ENCODE data around the gene OR1J2. TPM values are rescaled to one million over a fixed set of nuclear protein-coding genes. Genes with fewer than 3 reads are reported as not detected.
A peak's percentile ranks its signal among the peaks of the same experiment; 100 is the strongest.

Gene OR1J2, protein sequence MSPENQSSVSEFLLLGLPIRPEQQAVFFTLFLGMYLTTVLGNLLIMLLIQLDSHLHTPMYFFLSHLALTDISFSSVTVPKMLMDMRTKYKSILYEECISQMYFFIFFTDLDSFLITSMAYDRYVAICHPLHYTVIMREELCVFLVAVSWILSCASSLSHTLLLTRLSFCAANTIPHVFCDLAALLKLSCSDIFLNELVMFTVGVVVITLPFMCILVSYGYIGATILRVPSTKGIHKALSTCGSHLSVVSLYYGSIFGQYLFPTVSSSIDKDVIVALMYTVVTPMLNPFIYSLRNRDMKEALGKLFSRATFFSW
- total RNA-seq, result not detected

- intact Hi-C loops (cut with DNase I), result no loop called here
- no peak for DNase-seq (ENCODE audit: extremely low spot score in 2 of 2)
- no peak within 1 kb of the TSS for H3K27ac ChIP-seq
- no peaks in the 10 kb centered on the region for H3K4me1 ChIP-seq
- no peak within 1 kb of the TSS for H3K4me3 ChIP-seq
- TF ChIP-seq, protein P1, sequence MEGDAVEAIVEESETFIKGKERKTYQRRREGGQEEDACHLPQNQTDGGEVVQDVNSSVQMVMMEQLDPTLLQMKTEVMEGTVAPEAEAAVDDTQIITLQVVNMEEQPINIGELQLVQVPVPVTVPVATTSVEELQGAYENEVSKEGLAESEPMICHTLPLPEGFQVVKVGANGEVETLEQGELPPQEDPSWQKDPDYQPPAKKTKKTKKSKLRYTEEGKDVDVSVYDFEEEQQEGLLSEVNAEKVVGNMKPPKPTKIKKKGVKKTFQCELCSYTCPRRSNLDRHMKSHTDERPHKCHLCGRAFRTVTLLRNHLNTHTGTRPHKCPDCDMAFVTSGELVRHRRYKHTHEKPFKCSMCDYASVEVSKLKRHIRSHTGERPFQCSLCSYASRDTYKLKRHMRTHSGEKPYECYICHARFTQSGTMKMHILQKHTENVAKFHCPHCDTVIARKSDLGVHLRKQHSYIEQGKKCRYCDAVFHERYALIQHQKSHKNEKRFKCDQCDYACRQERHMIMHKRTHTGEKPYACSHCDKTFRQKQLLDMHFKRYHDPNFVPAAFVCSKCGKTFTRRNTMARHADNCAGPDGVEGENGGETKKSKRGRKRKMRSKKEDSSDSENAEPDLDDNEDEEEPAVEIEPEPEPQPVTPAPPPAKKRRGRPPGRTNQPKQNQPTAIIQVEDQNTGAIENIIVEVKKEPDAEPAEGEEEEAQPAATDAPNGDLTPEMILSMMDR (IDR thresholded peaks at IDR 0.05), result no peak
- no peak for TF ChIP-seq POLR2A (IDR thresholded peaks at IDR 0.05)
- no peak for TF ChIP-seq POLR2AphosphoS5 (IDR thresholded peaks at IDR 0.05; ENCODE audit: insufficient read depth in 1 of 2, low read depth in 1 of 2)
- no peaks in the 10 kb centered on the region for H3K36me3 ChIP-seq
- no peaks in the 10 kb centered on the region for H3K27me3 ChIP-seq
- H3K9me3 ChIP-seq, result no peaks in the 10 kb centered on the region
Measured at GRCh38 chr9:122510502-122510901, at the start of gene OR1J2. OR1J2 (plus strand) TSS chr9:122510802; CDS start chr9:122510802, 0 bp downstream.

DNA sequence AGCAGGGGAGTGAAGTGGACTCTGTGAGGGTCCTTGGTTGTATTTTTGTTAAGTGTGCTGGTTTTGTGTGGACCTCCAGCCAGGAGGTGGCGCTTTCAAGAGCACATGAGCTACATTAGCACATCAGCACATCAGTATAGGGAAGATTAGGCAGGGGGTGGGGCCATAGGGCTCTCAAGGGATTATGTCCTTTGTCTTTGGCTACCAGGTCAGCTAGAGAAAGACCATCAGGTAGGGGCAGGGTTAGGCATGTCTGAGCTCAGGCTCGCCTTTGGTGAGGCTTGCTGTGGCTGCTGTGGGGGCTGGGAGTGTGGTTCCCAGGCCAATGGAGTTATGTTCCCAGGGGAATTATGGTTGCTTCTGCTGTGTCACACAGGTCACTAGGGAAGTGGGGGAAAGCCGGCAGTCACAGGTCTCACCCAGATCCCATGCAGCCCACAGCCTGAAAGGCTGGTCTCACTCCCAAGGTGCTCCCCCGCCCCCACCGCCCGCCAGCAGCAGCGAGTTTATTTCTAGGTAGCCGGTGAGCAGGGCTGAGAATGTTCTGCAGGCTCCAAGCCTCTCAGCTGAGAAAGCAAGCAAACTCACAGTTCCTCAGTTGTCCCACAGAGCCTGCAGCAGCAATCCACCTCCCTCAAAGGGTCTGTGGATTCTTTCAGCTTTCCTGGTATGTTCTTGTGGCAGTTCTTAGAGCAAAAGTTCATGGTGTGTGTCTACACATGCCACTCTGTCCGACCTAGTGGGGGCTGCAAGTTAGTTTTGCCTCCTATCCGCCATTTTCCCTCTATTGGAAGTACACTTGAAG is 46.6 kb upstream of the OR1J2 start:
- DNase-seq (ENCODE audit: extremely low spot score in 2 of 2), result no peak
- Histone ChIP-seq H3K4me1 (peaks cover 11% of the 10 kb centered on the region), H3K36me3 (no peaks in the 10 kb centered on the region), H3K27me3 (no peaks in the 10 kb centered on the region), H3K4me3 (peak overlapping the region; percentile 33 to 37), H3K9me3 (no peaks in the 10 kb centered on the region), H3K27ac (no peak overlapping the region)
- TF ChIP-seq POLR2AphosphoS5 (IDR thresholded peaks at IDR 0.05; ENCODE audit: insufficient read depth in 1 of 2, low read depth in 1 of 2), result no peak
- intact Hi-C loops (cut with DNase I), result loop anchor here (10.0 kb wide), 1 partner anchor 341 kb away; the partner anchor contains the start of gene OR1K1

DNA sequence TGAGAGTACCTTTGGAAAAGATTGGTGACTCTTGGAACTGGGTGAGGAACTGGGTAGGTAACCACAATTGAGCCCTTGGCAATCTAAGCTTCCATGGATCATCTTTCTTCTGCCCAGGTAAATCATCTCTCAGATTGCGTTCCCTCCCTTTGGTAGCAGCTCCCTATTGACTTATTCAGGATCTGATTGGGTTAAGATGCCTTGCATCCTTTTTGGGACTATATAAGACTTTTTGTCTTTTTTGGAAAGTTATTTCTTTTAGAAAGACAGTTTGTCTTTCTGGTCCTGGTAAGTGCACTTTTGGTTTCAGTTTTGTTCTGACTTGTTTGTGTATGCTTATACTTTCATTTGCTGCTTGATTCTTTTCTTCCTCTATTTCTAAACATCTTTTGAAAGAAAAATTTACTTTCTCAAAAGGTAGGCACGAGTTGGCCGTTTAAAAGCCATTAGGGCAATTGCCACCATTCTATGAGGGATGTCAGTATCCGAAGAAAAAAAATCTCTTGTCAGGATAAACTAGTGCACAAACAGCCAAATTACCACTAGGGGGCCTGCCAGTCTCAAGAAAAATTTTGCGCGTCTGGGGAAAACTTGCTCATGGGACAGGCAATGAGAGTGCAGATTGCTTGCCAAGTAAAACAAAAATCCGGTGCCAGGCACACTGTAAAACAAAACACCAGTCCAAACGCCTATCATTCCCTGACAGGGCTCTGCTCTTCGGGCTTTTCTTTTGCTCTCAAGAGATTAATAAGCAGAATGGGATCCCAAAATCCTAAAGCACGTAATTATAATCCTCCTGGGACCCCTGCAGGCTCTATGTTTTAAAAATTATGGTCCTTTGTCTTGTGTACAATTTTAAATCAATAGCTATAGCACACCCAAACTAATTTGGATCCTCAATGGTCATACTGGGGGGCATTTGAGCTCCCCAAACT is 45.7 kb upstream of the OR1J2 start:
- H3K27me3 ChIP-seq, result no peaks in the 10 kb centered on the region
- no peaks in the 10 kb centered on the region for H3K36me3 ChIP-seq
- no peak for DNase-seq (ENCODE audit: extremely low spot score in 2 of 2)
- TF ChIP-seq, protein P1 (IDR thresholded peaks at IDR 0.05), result peak; percentile 59 to 84 (median 76)
- TF ChIP-seq POLR2A (IDR thresholded peaks at IDR 0.05) (no peak), POLR2AphosphoS5 (IDR thresholded peaks at IDR 0.05; ENCODE audit: insufficient read depth in 1 of 2, low read depth in 1 of 2) (peak in 1 of 2 donors; percentile 78)
- intact Hi-C loops (cut with DNase I), result loop anchor here (10.0 kb wide), 1 partner anchor 340 kb away; the partner anchor contains the start of gene OR1K1
- H3K27ac ChIP-seq, result no peak overlapping the region
- peak overlapping the region; percentile 33 to 37 for H3K4me3 ChIP-seq
- H3K4me1 ChIP-seq, result peaks cover 11% of the 10 kb centered on the region
- no peaks in the 10 kb centered on the region for H3K9me3 ChIP-seq

GRCh38 chr9:122466456-122466855 is 44.1 kb upstream of the OR1J2 start:
- peaks cover 11% of the 10 kb centered on the region for H3K4me1 ChIP-seq
- no peak for DNase-seq (ENCODE audit: extremely low spot score in 2 of 2)
- no peak overlapping the region for H3K4me3 ChIP-seq
- no peaks in the 10 kb centered on the region for H3K9me3 ChIP-seq
- no peak overlapping the region for H3K27ac ChIP-seq
- no peaks in the 10 kb centered on the region for H3K27me3 ChIP-seq
- H3K36me3 ChIP-seq, result no peaks in the 10 kb centered on the region
- TF ChIP-seq POLR2AphosphoS5 (IDR thresholded peaks at IDR 0.05; ENCODE audit: insufficient read depth in 1 of 2, low read depth in 1 of 2) (no peak), POLR2A (IDR thresholded peaks at IDR 0.05) (no peak)
- TF ChIP-seq, protein P1 (IDR thresholded peaks at IDR 0.05), result no peak
- intact Hi-C loops (cut with DNase I), result loop anchor here (10.0 kb wide), 1 partner anchor 338 kb away; the partner anchor contains the start of gene OR1K1

GRCh38 chr9:122468735-122469134 is 41.9 kb upstream of the OR1J2 start:
- Histone ChIP-seq H3K36me3 (no peaks in the 10 kb centered on the region), H3K9me3 (no peaks in the 10 kb centered on the region), H3K4me3 (no peak overlapping the region), H3K4me1 (peaks cover 11% of the 10 kb centered on the region), H3K27me3 (no peaks in the 10 kb centered on the region), H3K27ac (no peak overlapping the region)
- no peak for TF ChIP-seq POLR2A (IDR thresholded peaks at IDR 0.05)
- TF ChIP-seq, protein P1 (IDR thresholded peaks at IDR 0.05), result no peak
- no peak for TF ChIP-seq POLR2AphosphoS5 (IDR thresholded peaks at IDR 0.05; ENCODE audit: insufficient read depth in 1 of 2, low read depth in 1 of 2)
- DNase-seq (ENCODE audit: extremely low spot score in 2 of 2), result no peak
- intact Hi-C loops (cut with DNase I), result loop anchor here (10.0 kb wide), 1 partner anchor 336 kb away; the partner anchor contains the start of gene OR1K1

Data from vagina (tissue), 2 donors.